GM21423 (cell line): ENCODE measurements around the gene AKAP6.

Experiments used
- ATAC-seq: cut with Tn5 transposase; IDR thresholded peaks from one replicate; pipeline ENCODE4 v1.9.1; 2021; ENCODE audit warnings: mild to moderate bottlenecking, moderate library complexity; ENCODE audit not compliant: unreplicated experiment

The AKAP6 gene

DNA sequence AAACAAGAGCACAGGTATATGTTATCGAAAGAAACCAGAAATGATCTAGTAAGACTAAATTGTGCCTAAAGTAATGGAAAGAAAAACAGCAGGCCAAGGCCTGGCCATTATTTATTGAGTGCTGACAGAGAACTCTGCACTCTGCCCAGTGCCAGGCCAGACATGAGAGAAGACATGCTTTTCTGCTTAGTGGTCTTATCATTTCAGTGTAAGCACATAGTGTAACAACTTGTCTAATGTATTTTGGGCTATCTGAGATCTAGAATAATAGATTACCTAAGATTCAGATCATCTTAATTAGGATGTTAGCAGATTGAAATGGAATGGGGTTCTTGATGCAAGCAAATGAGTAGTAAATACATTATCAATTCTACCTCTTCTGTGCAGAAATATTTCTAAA lies 278.3 kb downstream of the AKAP6 start:
- no peak for ATAC-seq

DNA sequence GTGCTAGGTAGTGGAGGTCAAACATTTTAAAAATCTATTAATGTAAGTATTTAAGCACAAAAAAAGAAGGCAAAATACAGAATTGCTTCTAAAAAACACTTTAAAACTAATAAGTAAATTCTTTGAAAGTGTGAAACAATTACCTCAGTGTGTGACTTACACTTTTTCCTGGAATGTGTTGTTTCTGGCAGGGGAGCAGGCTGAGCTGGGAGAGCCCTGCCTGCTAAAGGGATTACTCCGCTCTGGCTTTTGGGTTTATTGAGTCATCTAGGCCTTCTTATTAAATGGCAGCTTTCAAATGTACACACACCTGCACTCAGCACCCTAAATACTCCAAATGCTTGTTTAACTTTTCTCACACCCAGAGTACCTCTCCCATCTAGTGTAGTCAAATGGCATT lies 279.8 kb downstream of the AKAP6 start:
- ATAC-seq = no peak

DNA sequence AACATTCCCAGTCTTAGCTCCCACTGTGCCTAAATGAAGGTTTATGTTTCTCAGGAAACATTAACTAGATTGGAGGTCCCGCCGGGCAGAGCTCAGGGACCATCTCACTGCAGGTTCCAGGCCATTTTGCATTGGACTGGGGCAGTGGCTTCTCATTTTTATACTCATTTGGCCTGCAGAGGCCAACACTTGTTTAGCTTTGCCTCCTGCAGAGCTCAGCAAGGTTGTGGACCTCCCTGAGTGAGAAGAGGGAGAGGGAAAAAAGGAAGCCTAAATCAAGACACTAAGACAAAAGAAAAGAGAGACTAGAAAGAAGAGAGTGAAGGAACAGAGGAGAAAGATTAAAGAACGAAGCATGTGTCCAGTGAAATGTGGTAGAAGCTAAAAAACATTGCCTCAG lies 280.3 kb downstream of the AKAP6 start:
- no peak for ATAC-seq

DNA sequence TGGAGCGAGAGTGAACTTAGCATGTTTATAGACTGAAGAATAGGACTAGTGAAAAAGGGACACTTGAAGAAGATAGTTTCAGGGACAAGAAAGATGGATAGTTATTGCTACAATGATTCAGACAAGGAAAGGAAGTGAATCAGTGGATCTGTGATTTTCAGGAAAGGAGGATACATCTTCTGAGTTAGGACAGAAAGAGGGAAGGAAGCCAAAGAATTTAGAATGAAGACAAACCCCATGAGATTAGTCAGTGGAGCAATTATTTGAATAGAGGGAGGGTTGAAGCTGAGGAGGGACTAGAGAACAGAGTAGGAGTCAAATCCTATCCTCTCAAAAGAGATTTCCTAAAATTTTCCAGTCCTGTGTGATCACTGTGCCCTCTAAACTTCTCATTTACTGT lies 282.7 kb downstream of the AKAP6 start:
- ATAC-seq = no peak

DNA sequence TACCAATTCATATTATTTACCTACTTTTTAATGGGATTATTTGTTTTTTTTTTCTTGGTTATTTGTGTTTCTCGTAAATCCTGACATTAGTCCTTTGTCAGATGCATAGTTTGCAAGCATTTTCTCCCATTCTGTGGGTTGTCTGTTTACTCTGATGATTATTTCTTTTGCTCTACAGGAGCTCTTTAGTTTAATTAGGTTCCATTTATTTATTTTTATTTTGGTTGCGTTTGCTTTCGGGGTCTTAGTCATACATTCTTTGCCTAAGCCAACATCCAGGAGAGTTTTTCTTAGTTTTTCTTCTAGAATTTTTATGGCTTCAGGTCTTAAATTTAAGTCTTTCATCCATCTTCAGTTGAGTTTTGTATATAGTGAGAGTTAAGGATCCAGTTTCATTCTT lies 289.9 kb downstream of the AKAP6 start:
- ATAC-seq = no peak

DNA sequence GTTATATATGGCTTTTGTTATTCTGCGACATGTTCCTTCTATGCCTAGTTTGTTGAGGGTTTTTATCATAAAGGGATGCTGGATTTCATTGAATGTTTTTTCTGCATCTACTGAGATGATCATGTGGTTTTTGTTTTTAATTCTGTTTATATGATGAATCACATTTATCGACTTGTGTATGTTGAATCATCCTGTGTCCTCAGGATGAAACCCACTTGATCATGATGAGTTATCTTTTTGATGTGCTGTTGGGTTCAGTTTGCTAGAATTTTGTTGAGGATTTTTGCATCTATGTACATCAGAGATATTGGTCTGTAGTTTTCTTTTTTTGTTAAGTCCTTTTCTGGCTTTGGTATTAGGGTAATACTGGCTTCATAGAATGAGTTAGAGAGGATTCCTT lies 291.2 kb downstream of the AKAP6 start:
- ATAC-seq = no peak

DNA sequence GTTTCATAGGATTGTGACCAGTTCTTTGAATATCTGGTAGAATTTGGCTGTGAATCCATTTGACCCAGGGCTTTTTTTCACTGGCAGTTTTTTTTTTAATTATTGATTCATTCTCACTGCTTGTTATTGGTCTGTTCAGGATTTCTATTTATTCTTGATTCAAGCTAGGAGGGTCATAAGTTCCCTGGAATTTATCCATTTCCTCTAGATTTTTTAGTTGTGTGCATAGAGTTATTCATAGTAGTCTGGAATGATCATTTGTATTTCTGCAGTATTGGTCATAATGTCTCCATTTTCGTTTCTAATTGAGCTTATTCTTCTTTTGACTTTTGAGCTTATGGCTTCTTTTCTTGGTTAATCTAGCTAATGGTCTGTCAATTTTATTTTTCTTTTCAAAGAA lies 291.6 kb downstream of the AKAP6 start:
- no peak for ATAC-seq

DNA sequence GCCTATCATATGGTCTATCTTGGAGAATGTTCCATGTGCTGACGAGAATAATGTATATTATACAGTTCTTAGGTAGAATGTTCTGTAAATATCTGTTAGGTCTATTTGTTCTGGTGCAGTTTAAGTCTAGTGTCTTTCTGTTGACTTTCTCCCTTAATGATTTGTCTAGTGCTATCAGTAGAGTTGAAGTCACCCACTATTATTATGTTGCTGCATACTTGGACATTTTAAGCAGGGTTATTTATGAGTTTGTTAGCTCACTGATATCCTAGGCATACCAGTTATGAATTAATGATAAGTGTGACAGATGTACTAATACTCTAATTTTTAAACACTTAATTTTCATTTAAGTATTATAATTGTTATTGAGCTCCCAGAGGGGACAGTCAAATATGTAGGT lies 292.5 kb downstream of the AKAP6 start:
- no peak for ATAC-seq

DNA sequence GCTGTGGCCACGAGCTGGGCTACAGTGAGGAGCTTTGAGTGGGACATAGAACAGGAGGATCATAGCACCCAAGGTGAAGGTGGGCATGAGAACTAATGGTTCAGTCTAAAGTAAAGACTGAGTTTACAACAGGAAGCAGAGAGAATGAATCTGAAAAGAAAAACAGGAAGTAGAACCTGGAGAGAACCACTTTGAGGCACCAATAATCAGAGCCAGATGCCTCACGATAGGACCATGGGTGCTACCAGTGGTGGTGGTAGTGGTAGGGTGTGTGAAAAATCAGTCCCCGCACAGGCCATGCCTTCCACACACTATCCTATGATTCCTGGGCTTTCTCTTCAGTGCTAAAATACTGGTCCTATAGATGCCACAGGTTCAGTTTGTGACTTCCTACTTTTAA lies 293.6 kb downstream of the AKAP6 start:
- ATAC-seq = no peak

DNA sequence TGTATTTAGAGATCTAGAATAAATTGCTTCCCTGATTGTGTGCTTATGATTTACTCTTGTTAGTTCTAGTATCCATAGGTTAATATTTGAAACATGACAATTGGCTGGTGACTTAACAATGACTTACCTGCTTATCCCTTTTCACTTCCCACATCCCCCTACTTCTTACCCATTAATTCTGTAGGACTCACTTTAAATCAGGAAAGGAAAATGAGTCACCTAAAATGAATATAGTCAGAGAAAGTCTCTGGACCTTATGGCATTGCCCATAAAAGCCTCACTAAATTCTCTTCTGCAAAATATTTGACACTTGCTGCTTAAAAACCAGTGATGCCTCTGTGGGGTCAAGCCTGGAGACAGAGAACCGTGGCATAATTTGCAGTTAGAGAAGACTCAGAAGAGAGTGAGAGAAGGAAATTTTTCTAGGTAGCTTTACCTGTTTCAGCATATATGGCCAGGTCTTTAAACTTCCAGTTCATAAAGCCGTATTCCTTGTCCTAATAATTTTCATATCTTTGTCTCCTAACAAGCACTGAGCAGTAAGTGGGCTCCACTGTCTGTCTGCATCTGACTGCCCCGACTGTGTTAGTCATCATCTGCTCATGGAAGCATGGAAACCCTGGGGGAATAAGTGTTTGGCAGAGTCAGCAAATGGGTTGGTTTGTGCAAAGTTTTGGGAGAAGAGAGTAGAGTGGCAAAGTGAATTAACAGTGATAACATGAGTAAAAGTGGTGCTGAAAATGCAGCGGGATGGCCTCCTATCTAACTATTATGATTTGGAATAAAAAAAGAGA lies 294.4 kb downstream of the AKAP6 start:
- no peak for ATAC-seq

DNA sequence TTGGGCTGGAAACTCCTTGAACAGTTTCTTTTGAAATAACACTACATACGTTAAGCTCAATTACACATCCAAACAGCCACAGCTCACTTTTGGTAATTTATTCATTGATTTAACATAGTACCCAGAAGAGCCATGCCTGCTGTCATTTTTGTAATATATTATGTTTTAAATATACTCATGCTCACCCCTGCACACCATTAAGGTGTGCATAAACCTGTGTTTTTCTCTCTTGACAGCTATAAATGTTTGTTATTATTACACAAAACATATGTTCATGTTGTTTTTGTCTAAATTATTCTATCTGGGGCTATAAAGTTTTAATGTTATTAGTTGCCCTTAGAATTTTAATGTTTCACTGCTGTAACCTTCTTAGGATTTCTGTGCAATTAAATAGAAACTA lies 296.1 kb downstream of the AKAP6 start:
- no peak for ATAC-seq

DNA sequence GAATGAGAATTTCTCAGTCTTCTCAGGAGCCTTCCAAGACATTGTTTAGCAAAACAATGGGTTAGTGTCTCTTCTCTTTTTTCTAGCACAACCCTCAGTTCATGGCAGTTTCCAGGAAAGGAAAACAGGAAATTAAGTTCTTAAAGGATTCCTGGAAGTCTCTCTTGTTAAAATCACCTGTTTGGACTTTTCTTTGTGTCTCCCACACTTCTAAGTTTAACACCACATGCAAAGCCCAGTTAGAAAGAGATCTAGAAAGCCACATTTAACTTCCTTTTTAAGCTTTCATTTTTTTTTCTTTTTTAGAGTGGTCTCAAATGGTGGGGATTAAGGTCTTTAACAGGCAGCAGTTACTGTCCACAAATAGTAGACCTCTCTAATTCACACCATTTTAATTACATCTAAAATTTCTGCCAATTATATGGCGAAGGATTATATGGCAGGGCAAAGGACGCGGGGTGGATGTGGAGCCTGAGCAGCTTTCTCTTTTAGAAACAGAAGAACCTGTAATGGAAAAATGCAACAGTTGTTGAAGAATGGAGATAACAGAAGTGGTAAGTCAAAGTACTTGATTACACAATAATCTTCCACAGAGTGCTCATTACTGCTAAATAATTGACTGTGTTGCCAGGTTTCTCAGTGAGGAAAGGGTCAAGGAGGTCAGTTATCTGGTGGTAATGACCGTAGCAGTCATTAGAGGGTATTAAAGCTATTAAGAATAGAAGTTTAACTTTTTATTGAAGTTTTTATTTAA lies 298.6 kb downstream of the AKAP6 start:
- ATAC-seq = no peak

DNA sequence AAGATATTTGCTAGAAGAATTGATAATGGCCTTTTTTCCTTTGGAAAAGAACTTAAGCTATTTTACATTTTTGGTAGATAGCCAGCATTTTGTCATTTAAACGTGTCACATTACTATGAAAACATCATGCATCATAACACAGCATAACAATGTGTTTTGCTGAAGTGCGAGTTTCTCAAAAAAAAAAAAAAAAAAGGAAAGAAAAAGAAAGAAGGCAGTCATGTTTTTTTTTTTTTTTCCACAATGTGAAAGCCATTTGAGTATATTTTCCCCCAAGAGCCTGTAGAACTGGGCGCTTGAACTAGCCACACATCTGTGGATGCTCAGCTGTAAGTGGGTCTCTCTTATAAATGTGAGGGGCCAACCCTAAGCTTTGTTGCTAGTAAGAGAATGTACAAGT lies 300.1 kb downstream of the AKAP6 start:
- no peak for ATAC-seq

DNA sequence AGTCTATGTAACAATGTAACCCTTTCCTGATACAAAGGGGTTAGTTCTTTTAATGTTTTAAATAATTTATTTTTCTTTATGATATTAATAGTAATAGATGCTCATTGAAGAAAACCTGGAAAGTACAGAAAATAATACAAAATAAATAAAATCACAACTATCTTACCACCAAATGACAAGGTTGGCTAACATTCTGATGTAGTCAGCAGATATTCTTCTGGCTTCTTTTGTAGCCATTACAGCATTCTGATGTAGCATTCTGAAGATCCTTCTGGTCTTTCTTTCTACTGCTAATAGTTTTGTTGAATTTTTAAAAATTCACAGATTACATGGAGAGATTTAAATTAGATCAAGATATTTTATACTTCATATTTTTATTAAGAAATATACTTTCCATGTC lies 301.6 kb downstream of the AKAP6 start:
- ATAC-seq = no peak

DNA sequence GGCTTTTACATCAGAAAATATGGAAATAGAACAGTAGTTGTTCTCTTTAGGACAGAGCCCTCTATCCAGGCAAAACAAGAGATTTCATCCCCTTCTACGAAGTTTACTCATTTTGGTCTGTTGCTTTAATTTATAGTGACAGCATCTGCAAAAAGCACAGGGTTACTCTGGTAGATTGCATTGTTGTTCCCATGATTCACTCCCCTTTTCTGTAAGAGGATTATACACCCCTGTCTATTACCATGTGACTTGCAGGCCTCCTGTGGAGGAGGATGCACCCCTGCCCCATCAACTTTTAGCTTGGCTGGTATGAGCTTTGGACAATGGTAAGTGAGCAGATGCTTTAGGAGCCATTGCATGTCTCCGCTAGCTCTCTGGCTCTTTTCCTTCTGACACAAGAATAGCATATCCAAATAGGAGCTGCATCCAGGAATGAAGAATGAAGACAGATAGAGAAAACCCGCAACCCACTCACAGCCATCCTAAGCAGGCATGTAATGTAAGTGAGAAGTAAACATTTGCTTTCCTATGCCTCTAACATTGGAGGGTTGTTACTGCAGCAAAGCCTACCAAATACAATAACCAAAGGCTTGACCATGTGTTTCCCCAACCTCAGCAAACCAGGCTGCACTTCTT lies 304.2 kb downstream of the AKAP6 start:
- ATAC-seq = no peak

DNA sequence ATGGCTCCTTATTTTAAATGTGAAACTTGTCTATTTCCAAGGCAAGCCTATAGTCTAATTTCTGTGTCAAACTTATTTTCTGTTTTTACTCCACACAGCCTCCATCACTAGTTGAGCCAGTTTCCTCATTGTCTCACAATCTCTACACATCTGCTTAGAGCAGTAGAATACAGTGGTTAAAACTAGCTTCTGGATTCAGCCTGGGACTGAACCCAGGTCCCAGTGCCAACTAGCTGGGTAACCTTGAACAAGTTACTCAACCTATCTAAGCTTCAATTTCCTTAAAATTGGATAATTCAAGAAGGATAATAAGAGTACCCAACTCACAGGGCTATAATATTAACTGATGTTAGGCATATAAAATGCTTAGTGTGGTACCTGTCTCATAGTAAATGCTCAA lies 304.8 kb downstream of the AKAP6 start:
- ATAC-seq = no peak

DNA sequence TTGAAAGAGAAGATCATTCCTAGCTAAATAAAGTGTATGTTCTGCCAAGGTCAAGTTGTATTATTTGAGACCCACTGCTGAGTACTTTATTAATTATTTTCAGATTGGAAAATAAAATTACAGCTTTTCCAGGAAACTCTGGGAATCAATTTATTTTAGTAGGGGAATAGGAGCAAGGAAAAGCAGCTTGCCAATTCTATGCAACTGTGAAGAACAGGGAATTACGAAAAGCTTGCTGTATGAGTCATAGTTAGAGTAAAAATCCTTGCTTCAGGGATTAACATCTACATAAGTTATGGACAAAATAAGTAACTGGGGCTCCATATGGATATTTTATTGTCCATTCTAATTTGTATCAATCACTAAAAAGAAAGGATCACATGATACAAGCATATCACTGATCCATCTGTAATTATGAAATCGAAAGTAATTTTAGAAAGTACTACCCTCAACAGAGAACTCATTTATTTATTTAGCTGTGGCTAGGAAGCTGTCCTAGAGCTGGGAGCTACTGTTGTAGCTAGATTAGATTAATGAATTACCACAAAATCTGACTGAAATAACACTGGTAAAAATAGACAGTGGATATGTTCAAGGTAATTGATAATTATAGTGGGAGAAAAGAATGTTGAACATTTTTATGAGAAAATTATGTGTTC lies 306.1 kb downstream of the AKAP6 start:
- no peak for ATAC-seq

DNA sequence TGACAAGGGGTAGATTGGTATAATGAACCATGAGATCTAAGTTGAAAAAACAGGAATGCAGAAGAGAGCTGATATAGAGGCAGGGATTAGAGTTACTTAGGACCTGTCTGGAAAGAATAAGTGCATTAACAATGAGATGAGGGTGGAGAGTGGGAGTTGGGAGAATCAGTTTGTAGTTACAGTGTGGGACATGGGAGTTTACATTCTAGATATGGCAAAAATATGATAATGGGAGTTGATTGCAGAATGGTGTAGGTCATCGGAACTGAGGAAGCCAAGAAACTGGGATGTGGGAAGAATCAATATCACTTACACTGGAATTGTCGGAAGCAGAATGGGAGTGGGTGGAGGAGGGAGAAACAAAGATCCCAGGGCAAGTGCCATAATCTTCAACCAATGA lies 308.5 kb downstream of the AKAP6 start:
- ATAC-seq = no peak

DNA sequence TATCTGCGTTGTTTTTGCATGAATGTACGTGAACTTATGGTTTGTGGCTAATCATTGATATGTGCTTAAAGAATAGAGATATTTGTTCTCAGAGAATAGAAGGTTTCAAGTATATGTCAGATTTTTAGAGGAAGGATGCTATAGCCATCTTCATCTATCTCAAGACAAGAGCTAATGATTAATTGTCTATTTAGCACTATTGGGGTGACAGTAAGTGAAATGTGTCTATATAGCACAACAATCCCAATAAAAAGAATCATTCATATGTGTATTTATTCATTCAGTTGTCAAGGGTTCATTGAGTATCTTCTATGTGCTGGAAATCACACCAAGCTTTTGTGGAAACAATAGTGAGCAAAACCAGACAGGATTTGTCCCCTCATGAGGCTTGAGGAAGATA lies 310.1 kb downstream of the AKAP6 start:
- no peak for ATAC-seq

DNA sequence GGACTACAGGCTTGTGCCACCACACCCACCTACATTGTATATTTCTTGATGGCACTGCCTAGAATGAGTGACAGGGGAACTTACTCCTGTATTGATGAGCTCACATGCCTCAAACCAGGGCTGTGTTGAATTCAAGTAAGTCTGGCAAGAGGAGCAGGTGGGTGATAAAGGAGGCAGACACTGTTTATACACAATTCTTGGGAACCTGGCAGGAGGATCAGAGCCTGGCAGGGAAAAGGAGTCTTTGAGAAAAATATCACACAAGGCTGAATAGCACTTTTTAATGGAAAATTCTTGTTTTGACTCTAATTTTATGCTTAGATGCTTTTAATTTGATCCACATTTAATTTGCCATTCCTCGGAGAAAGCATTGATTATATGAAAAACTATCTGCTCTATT lies 316.5 kb downstream of the AKAP6 start:
- no peak for ATAC-seq

DNA sequence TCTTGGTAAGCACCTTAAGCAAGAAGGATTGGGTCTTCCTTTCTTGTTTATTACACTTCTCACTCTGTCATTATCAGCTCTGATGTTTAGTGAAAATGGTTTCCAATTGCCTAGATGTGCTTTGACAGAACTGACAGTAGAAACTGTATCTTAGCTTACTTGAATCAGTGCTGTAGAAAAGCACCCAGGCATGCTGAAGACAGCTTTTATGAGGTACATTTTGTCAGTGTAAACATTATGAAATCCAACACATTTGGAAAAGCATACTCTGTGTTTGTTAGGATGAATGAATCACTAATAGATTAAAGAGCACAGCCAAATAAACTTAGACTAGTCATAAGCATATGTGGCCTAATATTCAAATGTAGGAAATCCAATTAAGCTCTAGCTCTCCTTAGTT lies 319.3 kb downstream of the AKAP6 start:
- no peak for ATAC-seq

DNA sequence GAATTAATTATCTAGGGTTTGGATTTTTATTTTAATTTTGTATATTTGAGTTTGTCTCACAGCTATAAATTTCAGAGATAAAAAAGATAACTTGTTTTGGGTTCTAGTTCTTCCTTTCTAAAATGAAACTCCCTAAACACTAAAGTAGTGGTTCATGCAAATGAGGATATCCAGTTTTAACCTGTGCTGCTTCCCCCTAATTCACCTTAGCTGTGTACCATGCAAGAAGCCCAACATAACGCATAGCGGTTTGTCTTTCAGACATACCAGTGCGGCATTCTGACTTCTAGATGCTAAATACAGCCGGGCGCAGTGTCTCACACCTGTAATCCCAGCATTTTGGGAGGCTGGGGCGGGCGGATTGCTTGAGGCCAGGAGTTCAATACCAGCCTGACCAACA lies 320.9 kb downstream of the AKAP6 start:
- no peak for ATAC-seq
